Lower lobe of right lung (tissue), 2 donors: ENCODE measurements around the gene VSNL1. TPM values are rescaled to one million over a fixed set of nuclear protein-coding genes. Genes with fewer than 3 reads are reported as not detected.

ENCODE experiments used
- ATAC-seq, 2 donors: fragments of 200-7000 bp; cut with Tn5 transposase; one replicate each; pipeline ENCODE4 v1.9.1; 2020 to 2022; ENCODE audit warnings: mild to moderate bottlenecking in 2 of 2, moderate library complexity in 2 of 2
- DNase-seq: peaks from one replicate; pipeline ENCODE4 v3.0.0-alpha.2; 2020
- H3K27ac ChIP-seq: fragments of 200-600 bp; one replicate; pipeline ENCODE4 v1.8.0; 2022
- H3K27me3 ChIP-seq: fragments of 200-600 bp; one replicate; pipeline ENCODE4 v1.8.0; 2022; ENCODE audit warnings: low read depth
- H3K36me3 ChIP-seq: fragments of 200-600 bp; one replicate; pipeline ENCODE4 v1.8.0; 2022; ENCODE audit warnings: mild to moderate bottlenecking
- H3K4me1 ChIP-seq: fragments of 200-600 bp; one replicate; pipeline ENCODE4 v1.8.0; 2022
- H3K4me3 ChIP-seq: fragments of 200-600 bp; one replicate; pipeline ENCODE4 v1.8.0; 2022; ENCODE audit warnings: mild to moderate bottlenecking
- H3K9me3 ChIP-seq: fragments of 200-600 bp; one replicate; pipeline ENCODE4 v1.8.0; 2022
- CTCF ChIP-seq: fragments of 200-600 bp; IDR thresholded peaks from one replicate; pipeline ENCODE4 v1.8.0; 2022; ENCODE audit warnings: antibody characterized with exemption, mild to moderate bottlenecking
- intact Hi-C: fragments of 100-400 bp; cut with DNase I; formaldehyde crosslinking; loops from one replicate; pipeline ENCODE4 v1.11.0; 2022
- total RNA-seq: library from RNA; stranded (reverse); fragmentation: NEBNext Ultra II Directional; extraction: Animal tissue kit (Norgen Biotek cat#: 25700); gene quantifications from one replicate; pipeline ENCODE4 v1.2.1, GENCODE V29; 2021
- donor health status: DM: no; HTN: yes; CAD: no; lungs with severe emphysema.

Gene VSNL1
- total RNA-seq, 1 donor from 2014 or later: 1.6 TPM

- peaks cover 61% of the 10 kb centered on the region for H3K36me3 ChIP-seq
- no peak for TF ChIP-seq CTCF
- ATAC-seq: no peak
- no peaks in the 10 kb centered on the region for H3K4me1 ChIP-seq
- no peak for DNase-seq
- H3K27me3 ChIP-seq: no peaks in the 10 kb centered on the region
- intact Hi-C loops: no loop called here
- H3K27ac ChIP-seq: no peak overlapping the region
- H3K9me3 ChIP-seq: no peaks in the 10 kb centered on the region
- H3K4me3 ChIP-seq: no peak overlapping the region
Observed at GRCh38 chr2:17690776-17691175, 150.3 kb downstream of the VSNL1 start.

Other genes with a start within 250 kb of the VSNL1 start
- not detected for gene RAD51AP2, start 22.3 kb upstream of the VSNL1 start, total RNA-seq
- gene SMC6, start 213.1 kb downstream of the VSNL1 start, total RNA-seq: 15.0 TPM
- 9.0 TPM for gene GEN1, start 213.4 kb downstream of the VSNL1 start, total RNA-seq